ENCODE data around the gene FAM13C. TPM values are rescaled to one million over a fixed set of nuclear protein-coding genes. Genes with fewer than 3 reads are reported as not detected.
"Not testable (repeated sequence)": the region's sequence is repeated elsewhere in the genome, so short reads cannot be mapped to it uniquely, and the experiment has no call there.

The FAM13C gene
- total RNA-seq, 1 experiment from 2014 or later, result not detected

- H3K4me1 Mint-ChIP-seq (ENCODE audit: insufficient read depth, unreplicated experiment), result no peaks in the 10 kb centered on the region
- POLR2A ChIA-PET, result no interaction called here
- no peaks in the 10 kb centered on the region for H3K9me3 Mint-ChIP-seq (ENCODE audit: unreplicated experiment)
- DNase-seq (ENCODE audit: unreplicated experiment), result no peak
- H3K36me3 Mint-ChIP-seq (ENCODE audit: insufficient read depth, unreplicated experiment), result no peaks in the 10 kb centered on the region
- peaks cover 75% of the 10 kb centered on the region for H3K27me3 Mint-ChIP-seq (ENCODE audit: insufficient read depth, unreplicated experiment)
- intact Hi-C loops (cut with micrococcal nuclease), result loop anchor here (10.0 kb wide), 1 partner anchor 561 kb away; no protein-coding TSS in a partner anchor
- no TSS peak for BruUV-seq (replicated peaks)
- no peak for TF ChIP-seq CTCF (IDR thresholded peaks at IDR 0.05; ENCODE audit: unreplicated experiment)
- H3K4me3 Mint-ChIP-seq (ENCODE audit: unreplicated experiment), result no peak overlapping the region
- CTCF ChIA-PET, result interaction anchor here (0.6 to 2.1 kb wide), 4 partner anchors 337 to 812 kb away, joined by 3 to 14 read pairs (median 3); no protein-coding TSS in a partner anchor
- H3K27ac Mint-ChIP-seq (ENCODE audit: low read depth, unreplicated experiment), result no peak overlapping the region
These were observed 118.6 kb downstream of the FAM13C start for GRCh38 chr10:59243611-59244195.

GRCh38 chr10:59242991-59243390 is 119.4 kb downstream of the FAM13C start:
- Mint-ChIP-seq H3K4me1 (ENCODE audit: insufficient read depth, unreplicated experiment) (no peaks in the 10 kb centered on the region), H3K9me3 (ENCODE audit: unreplicated experiment) (no peaks in the 10 kb centered on the region), H3K4me3 (ENCODE audit: unreplicated experiment) (no peak overlapping the region), H3K27me3 (ENCODE audit: insufficient read depth, unreplicated experiment) (peaks cover 75% of the 10 kb centered on the region), H3K36me3 (ENCODE audit: insufficient read depth, unreplicated experiment) (no peaks in the 10 kb centered on the region), H3K27ac (ENCODE audit: low read depth, unreplicated experiment) (no peak overlapping the region)
- no peak for DNase-seq (ENCODE audit: unreplicated experiment)
- intact Hi-C loops (cut with micrococcal nuclease), result loop anchor here (10.0 kb wide), 1 partner anchor 562 kb away; no protein-coding TSS in a partner anchor
- ChIA-PET CTCF (interaction anchor here (1.0 to 2.1 kb wide), 3 partner anchors 189 to 379 kb away, joined by 3 to 14 read pairs (median 4); no protein-coding TSS in a partner anchor), POLR2A (no interaction called here)
- BruUV-seq (replicated peaks), result no TSS peak
- TF ChIP-seq CTCF (IDR thresholded peaks at IDR 0.05; ENCODE audit: unreplicated experiment), result no peak

- Mint-ChIP-seq H3K27ac (ENCODE audit: low read depth, unreplicated experiment) (no peak overlapping the region), H3K9me3 (ENCODE audit: unreplicated experiment) (no peaks in the 10 kb centered on the region), H3K27me3 (ENCODE audit: insufficient read depth, unreplicated experiment) (peaks cover 73% of the 10 kb centered on the region), H3K4me3 (ENCODE audit: unreplicated experiment) (no peak overlapping the region), H3K36me3 (ENCODE audit: insufficient read depth, unreplicated experiment) (no peaks in the 10 kb centered on the region), H3K4me1 (ENCODE audit: insufficient read depth, unreplicated experiment) (no peaks in the 10 kb centered on the region)
- BruUV-seq (replicated peaks), result no TSS peak
- intact Hi-C loops (cut with micrococcal nuclease), result loop anchor here (10.0 kb wide), 1 partner anchor 563 kb away; no protein-coding TSS in a partner anchor
- TF ChIP-seq CTCF (IDR thresholded peaks at IDR 0.05; ENCODE audit: unreplicated experiment), result no peak
- DNase-seq (ENCODE audit: unreplicated experiment), result no peak
- ChIA-PET CTCF (interaction anchor here (0.6 kb wide), 1 partner anchor 391 kb away, joined by 3 read pairs; no protein-coding TSS in a partner anchor), POLR2A (no interaction called here)
These were observed 120.3 kb downstream of the FAM13C start for GRCh38 chr10:59242057-59242456.

GRCh38 chr10:59240582-59241183 is 121.7 kb downstream of the FAM13C start:
- Mint-ChIP-seq H3K9me3 (ENCODE audit: unreplicated experiment) (no peaks in the 10 kb centered on the region), H3K36me3 (ENCODE audit: insufficient read depth, unreplicated experiment) (no peaks in the 10 kb centered on the region), H3K27me3 (ENCODE audit: insufficient read depth, unreplicated experiment) (peaks cover 79% of the 10 kb centered on the region), H3K27ac (ENCODE audit: low read depth, unreplicated experiment) (no peak overlapping the region), H3K4me1 (ENCODE audit: insufficient read depth, unreplicated experiment) (no peaks in the 10 kb centered on the region), H3K4me3 (ENCODE audit: unreplicated experiment) (no peak overlapping the region)
- CTCF ChIA-PET, result interaction anchor here (0.6 to 6.3 kb wide), 10 partner anchors 72 to 540 kb away, joined by 3 to 92 read pairs (median 4); no protein-coding TSS in a partner anchor
- no TSS peak for BruUV-seq (replicated peaks)
- TF ChIP-seq CTCF (IDR thresholded peaks at IDR 0.05; ENCODE audit: unreplicated experiment), result peak; percentile 58
- peak; percentile 56 for DNase-seq (ENCODE audit: unreplicated experiment)
- POLR2A ChIA-PET, result interaction anchor here (1.3 kb wide), 1 partner anchor 381 kb away, joined by 3 read pairs; no protein-coding TSS in a partner anchor
- intact Hi-C loops (cut with micrococcal nuclease), result loop anchor here (1.0 to 10.0 kb wide), 4 partner anchors 225 to 564 kb away; no protein-coding TSS in a partner anchor

- not testable (repeated sequence) for H3K9me3 Mint-ChIP-seq (ENCODE audit: unreplicated experiment); H3K36me3 Mint-ChIP-seq (ENCODE audit: insufficient read depth, unreplicated experiment); DNase-seq (ENCODE audit: unreplicated experiment); H3K4me1 Mint-ChIP-seq (ENCODE audit: insufficient read depth, unreplicated experiment); H3K27ac Mint-ChIP-seq (ENCODE audit: low read depth, unreplicated experiment); H3K4me3 Mint-ChIP-seq (ENCODE audit: unreplicated experiment); BruUV-seq (replicated peaks)
- intact Hi-C loops (cut with micrococcal nuclease), result loop anchor here (5.0 to 10.0 kb wide), 2 partner anchors 707 to 796 kb away; no protein-coding TSS in a partner anchor
- H3K27me3 Mint-ChIP-seq (ENCODE audit: insufficient read depth, unreplicated experiment), result peaks cover 68% of the 10 kb centered on the region
- ChIA-PET POLR2A (interaction anchor here (0.6 kb wide), 1 partner anchor 1187 kb away, joined by 4 read pairs; no protein-coding TSS in a partner anchor), CTCF (interaction anchor here (0.6 to 6.3 kb wide), 8 partner anchors 36 to 384 kb away, joined by 3 to 92 read pairs (median 9); no protein-coding TSS in a partner anchor)
These were observed 123.2 kb downstream of the FAM13C start for GRCh38 chr10:59239108-59239507.
